Measurements from ENCODE around the gene SLCO4A1.

- TF ChIP-seq, protein P1, sequence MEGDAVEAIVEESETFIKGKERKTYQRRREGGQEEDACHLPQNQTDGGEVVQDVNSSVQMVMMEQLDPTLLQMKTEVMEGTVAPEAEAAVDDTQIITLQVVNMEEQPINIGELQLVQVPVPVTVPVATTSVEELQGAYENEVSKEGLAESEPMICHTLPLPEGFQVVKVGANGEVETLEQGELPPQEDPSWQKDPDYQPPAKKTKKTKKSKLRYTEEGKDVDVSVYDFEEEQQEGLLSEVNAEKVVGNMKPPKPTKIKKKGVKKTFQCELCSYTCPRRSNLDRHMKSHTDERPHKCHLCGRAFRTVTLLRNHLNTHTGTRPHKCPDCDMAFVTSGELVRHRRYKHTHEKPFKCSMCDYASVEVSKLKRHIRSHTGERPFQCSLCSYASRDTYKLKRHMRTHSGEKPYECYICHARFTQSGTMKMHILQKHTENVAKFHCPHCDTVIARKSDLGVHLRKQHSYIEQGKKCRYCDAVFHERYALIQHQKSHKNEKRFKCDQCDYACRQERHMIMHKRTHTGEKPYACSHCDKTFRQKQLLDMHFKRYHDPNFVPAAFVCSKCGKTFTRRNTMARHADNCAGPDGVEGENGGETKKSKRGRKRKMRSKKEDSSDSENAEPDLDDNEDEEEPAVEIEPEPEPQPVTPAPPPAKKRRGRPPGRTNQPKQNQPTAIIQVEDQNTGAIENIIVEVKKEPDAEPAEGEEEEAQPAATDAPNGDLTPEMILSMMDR (IDR thresholded peaks at IDR 0.05) = no peak
- no peak for TF ChIP-seq EP300 (IDR thresholded peaks at IDR 0.05)
- no peak for TF ChIP-seq POLR2AphosphoS5 (IDR thresholded peaks at IDR 0.05)
- no peak for TF ChIP-seq POLR2A (IDR thresholded peaks at IDR 0.05)
Measured at GRCh38 chr20:62684981-62685380, 42.7 kb downstream of the SLCO4A1 start.
